ENCODE data around the gene IQCH. TPM values are rescaled to one million over a fixed set of nuclear protein-coding genes. Genes with fewer than 3 reads are reported as not detected.

The IQCH gene
- total RNA-seq, 1 donor from 2014 or later = 6.9 TPM

DNA sequence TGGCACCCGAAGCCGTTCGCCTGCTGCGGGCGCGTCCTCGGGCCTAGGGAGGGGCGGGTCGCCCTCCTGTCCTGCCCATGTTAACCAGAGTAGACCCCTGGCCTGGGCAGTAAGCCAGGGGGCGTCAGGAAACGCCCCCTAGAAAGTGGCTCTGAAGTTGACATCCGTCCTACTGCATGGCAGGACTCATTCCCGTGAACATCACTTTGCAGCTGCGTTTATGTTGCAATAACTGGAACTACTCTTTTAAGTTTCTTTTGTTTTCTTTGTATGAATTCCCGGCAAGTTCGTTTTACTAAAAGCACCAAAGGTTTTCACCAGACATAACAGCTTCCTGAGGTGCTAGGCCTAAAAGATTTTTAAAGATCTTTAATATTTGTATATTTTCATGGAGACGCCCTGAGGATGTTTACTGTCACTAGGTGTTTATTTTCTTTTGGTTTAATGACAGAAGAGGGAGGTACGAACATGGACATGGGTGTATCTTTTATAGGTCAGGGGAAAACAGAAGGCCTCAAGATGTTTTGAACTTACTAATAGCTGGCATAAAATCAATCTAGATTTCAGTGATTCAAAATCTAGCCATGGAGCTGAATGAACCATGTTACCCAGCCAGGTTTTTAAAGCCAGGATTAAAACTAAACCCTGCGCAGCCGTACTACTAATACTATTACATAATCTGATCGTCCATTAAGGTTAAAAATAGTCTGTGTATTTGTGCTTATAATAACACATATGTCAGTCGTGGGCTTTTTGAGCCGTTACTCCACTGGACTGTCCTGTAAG, 267.4 kb downstream of the IQCH start:
- peak; percentile 68 for DNase-seq (ENCODE audit: low read depth)

DNA sequence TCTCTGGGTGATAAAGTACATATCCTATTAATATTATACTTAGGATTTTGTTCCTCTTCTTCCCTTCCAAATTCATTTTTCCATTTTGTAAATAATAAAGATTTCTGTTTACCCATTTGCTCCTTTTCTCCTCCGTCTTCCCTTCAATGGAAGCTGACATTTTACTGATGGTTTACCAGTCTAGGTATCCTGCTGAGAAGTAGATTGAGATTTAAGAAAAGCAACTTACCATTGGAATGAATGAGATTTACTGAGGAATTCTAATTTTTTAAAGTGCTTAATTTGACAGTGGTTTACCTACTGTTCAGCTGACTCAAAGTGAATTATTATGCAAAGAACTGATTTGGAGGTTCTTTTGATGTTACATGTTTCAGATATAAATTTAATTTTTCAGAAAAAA, 268.7 kb downstream of the IQCH start:
- DNase-seq (ENCODE audit: low read depth) = no peak

DNA sequence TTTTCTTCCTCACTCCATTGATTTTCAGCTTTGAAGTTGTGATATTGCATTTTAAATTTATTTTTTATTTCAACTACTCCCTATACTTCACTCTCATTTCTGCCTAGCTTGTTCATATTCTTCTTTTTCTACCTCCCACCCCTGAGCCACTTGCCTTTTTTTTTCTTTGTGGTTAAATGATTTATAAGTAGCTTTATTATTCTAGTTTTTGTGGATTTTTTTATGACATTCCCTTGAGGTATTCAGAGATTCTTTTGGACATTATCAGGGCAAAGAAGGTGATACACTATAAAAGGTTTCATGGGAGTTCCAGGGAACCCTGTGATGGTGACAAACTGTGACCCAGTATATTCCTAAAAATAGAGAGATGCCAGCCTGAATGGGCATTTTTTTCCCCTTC, 269.6 kb downstream of the IQCH start:
- DNase-seq (ENCODE audit: low read depth) = no peak

DNA sequence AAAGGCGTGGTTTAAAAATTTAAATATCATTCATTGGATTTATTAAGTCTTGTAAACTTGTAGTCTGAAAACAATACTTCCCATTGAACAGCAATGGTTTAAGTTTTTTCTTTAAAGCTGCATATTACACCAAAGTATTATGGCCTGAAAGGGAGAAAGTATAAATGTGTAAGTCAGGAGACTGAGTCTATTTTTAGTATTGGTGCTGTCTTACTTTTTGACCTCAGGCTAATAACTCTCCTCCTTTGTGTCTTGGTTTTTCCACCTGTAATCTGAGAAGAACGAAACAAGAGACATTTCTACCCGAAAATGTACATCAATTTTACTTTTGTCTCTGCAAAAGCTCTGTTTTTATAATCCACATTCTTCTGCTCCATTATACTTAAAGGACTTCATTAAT, 273.9 kb downstream of the IQCH start:
- no peak for DNase-seq (ENCODE audit: low read depth)

DNA sequence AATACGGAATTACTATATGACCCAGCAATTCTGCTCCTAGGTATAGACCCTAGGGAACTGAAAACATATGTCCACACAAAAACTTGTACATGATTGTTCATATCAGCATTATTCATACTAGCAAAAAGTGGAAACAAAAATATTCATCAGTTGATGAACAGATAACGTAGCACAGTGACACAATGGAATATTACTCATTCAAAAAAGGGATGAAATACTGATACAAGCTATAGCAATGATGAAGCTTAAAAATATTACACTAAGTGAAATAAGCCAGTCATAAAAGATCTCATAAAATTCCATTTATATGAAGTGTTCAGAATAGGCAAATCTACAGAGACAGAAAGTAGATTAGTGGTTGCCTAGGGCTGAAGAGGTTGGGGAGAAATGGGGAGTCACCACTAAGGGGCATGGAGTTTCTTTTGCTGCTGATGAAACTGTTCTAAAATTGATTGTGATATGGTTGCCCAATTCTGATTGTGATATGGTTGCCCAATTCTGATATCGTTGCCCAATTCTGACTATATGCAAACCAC, 276.9 kb downstream of the IQCH start:
- no peak for DNase-seq (ENCODE audit: low read depth)

DNA sequence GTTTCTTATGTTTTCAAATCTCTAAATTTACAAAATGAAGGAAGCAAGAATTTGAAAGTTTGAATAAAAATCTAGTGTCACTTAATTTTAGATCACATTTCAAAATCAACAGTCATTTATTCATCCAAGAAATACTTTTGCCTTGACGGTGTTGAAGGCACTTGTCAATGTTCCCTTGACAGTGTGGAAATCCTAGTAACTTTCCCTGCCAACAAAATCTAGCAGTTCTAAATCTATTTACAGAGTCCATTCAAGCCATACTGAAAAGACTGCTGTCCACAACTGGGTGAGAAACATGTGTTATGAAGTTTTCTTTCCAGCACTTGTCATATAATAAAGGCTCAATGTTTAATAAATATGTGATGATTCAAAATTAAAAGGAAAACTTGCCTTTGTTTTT, 279.3 kb downstream of the IQCH start:
- DNase-seq (ENCODE audit: low read depth) = no peak

DNA sequence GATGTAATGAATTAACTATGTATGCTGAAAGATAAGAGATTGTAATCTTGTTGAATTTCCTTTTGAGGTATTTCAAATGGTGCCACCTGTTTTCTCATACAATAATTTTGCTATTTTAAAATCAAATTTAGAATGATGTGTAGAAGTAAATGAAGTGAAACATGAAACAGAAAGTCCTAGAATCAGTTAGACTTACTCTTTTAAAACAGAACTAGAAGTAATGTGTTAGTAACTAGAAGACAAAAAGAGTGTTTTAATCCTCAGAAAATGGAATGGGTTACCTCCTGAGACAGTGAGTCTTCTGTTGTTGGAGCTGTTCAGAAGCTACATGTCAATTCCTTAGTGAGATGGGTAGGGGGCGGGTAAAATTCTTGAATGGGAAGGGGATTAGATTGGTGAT, 279.8 kb downstream of the IQCH start:
- DNase-seq (ENCODE audit: low read depth) = no peak

DNA sequence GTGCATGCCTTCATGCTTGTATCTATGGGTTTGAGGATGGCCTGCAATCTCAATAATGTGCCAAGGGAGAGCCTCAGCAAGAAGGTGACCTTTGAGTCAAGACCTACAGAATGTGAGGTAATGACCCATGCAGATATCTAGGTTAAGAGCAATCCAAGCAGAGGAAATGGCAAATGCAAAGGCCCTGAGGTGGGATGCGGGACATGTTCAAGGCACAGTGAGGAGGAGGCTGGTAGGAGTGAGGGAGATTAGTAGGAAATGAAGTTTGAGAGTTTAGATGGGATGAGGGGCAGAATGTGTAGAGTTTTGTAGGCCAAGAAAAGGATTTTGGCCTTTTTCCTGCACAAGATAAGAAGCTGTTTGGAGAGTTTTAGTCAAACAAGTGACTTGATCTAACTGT, 283.2 kb downstream of the IQCH start:
- DNase-seq (ENCODE audit: low read depth) = no peak

DNA sequence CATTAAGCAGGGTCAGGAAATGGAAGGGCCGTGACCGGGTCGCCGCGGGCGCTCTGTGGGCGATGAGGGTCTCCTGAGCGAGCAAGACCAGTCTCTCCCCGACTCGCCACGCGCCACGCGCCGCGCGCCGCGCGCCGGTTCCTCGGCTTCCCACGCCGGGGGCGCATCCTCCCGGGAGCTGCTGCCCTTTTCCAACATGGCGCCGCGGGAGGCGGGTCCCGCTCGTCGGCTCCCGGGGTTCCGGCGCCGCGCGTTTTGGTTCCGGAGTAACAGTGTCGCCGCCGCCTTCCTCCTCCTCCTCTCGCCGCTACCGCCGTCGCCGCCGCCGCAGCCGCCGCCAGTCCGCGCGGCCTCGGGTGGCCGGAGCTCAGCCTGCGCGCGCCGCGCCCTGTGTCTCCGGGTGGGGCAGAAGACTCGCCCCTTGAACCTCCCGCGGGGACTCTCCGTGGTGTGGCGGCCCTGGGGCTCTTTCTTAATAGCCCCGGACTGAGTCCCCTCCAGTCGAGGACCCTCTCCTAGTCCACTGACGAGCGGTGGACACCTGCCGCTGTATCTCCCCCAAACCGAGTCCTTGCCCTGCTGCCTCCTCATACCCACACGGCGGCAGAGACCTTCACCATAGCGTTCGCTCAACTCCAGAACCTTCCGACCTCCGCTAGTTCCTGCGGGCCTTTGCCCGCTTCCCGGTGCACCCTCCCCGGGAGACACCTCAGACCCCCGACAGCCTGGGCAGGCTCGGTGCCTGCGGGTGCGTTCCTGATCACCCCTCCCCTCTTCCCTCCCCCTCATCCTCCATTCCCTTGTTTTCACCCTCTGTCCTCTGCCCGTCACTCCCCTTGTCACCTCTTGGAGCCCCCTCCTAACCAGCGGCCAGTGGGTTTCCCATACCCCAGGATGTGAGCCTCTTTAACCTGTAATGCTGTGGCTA, 288.1 kb downstream of the IQCH start, which contains the start of gene MAP2K5:
MAP2K5 (plus strand) TSS at position 284 of the 928 bp plus-strand sequence; CDS start at position 917, 633 bp downstream.
- DNase-seq (ENCODE audit: low read depth) = peak; percentile 86

DNA sequence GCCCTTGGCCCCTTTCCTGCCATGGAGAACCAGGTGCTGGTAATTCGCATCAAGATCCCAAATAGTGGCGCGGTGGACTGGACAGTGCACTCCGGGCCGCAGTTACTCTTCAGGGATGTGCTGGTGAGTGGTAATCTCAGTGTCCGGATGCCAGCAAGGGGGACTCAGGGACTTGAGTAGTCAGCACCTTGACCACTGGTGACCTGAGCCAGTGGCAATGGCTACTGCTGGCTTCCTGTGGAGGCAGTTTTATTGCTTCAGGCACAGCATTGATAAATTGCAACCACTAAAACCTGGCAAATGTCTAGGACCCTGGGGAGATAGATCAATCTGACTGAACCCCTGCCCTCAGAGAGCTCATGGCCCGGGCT, 288.7 kb downstream of the IQCH start:
- peak; percentile 14 for DNase-seq (ENCODE audit: low read depth)

DNA sequence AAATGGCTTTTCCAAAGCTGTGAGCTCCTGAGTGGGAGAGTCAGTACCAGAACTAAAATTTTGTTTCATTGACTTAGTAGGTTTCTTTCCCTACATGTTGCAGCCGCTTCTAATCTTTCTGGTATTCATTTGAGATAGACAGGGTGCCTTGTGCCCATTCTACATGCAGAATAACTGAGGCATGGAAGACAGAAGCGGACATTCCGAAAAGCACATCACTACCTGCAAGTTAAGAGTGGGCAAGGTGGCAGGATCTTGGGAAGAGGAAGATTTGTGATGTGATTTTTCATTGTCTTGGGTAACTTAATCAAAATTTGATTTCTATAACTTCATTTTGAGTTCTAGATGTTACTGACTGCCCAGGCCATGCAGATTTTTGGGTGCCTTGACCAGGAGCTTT, 289.9 kb downstream of the IQCH start:
- no peak for DNase-seq (ENCODE audit: low read depth)

DNA sequence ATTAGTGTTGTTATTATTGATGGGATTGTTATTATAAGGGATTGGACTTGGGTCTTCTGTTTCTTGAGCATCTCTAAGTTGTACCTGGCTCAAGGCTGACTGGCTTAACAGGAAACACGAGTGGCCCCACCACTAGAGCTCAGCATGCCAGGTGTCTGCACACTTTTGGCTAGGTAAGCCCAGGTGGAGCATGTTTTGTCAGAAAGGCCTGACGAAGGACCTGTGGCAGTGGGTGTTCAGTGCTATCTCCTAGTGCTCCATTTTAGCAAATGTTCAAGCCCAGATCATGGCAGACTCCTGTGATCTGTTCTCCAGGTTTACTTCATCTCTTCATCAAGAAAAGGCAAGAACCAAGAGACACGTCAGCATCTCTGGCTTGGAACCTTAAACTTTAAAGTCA, 291.3 kb downstream of the IQCH start:
- DNase-seq (ENCODE audit: low read depth) = no peak

DNA sequence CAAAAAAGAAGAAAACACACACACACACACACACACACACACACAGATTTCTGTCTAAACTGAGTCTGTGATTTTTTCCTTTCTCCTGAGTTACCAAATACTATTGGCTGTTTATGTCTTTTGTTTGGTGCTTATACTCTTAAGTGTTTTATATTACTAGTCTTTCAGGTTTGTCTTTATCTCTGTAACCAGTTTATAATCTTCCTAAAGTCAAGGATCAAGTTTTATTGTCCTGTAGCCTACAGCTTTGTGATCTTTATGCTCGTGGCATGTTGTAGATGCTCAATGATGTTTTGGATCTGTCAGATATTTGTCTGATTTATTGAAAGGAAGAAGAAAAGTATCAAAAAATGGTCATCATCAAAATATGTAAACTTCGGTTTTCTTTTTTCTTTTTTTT, 292.5 kb downstream of the IQCH start:
- DNase-seq (ENCODE audit: low read depth) = no peak

DNA sequence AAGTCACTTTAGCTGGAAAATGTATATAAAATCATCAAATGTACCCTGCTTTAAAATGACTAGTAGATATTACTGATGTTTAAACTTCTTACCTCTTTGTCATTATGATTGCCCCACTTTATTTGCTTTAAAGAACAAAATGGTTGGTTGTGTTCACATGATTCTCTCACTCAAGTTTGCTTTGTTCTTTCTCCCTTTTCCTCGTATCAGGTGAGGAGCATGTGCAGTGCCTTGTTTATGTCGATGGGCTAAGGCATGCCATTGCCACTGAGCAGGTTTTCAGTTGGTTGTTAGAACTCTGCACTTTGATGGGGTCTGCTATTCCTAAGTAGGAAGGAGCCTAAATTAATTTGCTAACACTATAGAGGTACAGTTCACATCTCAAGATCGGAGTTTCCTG, 293.2 kb downstream of the IQCH start:
- DNase-seq (ENCODE audit: low read depth) = no peak

DNA sequence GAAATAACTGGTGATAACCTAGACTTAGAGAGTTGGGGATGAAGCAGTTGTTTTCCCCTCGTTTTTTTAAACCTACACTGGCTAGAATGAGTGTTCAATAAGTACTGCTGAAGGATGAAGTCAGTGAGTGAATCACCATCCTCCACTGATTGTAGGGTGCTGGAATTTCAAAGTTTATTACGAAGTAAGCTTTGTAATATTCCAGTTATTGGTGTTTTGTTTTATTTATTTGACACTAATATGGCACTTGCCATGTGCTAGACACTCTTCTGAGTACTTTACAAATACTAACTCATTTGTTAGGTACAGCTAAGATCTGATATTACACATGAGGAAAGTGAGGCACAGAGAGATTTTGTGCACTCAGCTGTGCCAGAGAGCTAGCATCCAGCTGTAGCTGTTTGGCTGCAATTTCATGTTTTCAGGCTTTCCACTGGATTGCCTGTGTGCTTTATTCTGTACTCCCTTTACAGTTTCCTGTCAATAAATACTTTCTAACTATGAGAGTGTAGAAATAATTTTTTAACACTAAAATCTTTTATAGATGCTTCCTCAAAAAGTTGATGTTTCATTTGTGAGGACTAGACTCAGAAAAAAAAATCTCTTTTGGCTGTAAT, 293.8 kb downstream of the IQCH start:
- peak; percentile 2 for DNase-seq (ENCODE audit: low read depth)

DNA sequence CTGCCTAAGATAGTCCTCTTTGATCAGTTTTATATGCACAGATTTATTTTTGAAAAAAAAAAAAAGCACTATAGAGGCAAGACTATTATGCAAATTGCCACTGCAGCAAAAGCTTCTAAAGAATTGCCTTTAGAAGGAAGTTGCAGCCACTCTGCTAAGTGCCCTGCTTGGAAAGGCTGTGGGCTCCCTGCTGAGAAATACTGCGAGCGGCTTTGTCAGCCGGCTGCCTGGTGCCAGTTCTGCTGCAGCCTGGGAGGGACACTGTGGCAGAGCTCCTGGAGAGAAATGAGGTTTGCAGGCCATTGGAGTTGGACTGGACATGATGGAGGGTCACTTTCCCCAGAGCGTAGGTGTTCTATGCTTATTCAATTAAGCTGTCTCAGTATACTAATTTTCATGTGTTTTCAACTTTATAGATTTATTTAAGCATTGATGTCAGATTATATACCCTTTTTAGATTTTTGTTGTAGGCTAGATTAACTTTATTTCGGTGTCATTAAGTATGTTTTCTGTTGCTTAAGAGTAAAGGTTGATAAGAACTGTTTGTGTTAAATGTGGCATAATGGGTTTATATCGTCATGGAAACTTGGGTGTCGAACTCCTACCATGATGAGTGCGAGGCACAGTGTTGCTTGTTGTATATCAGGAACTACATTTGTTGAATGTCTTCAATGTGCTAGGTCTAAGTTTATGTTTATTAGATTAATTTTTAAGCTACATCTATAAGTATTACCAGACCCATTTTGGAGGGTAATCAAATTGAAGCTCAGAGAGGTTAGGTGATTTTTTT, 294.5 kb downstream of the IQCH start:
- DNase-seq (ENCODE audit: low read depth) = peak; percentile 29

DNA sequence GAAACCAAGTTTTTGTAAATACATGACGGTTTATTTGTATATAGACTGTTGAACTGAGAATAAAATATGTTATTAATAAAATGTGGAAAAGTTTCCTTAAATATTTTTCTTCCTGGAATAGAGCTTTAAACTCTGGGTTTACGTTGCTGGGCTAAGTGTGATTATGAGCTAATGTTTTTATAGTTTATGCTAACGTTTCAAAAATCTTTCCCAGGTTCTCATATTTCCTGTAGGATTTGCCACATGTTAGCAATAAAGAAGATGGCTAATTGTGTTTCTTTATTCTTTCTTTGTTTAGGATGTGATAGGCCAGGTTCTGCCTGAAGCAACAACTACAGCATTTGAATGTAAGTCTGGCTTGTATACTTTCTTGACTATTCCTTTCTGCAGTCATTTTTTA, 295.1 kb downstream of the IQCH start:
- DNase-seq (ENCODE audit: low read depth) = no peak

DNA sequence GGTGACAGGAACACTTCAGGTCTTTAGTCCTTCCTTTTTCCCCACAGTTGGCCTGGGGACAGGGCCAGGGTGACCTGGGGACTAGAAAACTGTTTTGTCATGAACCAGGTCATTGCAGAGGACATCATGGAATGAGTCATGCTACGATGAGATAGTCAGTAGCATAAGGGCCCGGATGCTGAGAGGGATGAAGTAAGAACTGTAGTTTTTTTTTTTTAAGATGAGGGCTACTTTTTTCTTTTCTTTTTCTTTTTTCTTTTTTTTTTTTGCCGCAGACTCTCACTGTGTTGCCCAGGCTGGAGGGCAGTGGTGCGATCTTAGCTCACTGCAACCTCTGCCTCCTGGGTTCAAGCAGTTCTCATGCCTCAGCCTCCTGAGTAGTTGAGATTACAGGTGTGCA, 295.9 kb downstream of the IQCH start:
- DNase-seq (ENCODE audit: low read depth) = peak; percentile 18

DNA sequence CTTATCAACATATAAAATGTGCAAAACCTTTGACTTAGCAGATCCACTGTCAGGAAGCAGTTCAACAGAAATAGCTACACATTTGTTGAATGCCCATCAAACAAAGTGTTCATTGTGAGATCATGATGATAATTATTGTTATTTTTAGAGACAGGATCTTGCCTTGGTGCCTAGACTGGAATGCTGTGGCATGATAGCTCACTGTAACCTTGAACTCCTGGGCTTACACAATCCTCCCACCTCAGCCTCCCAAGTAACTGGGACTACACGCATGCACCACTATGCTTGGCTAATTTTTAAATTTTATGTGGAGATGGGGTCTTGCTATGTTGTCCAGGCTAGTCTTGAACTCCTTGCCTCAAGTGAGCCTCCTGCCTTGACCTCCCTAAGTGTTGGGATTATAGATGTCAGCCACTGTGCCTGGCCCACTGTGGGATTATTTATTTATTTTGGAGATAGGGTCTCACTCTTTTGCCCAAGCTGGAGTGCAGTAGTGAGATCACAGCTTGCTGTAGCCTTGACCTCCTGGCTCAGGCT, 296.7 kb downstream of the IQCH start:
- peak; percentile 24 for DNase-seq (ENCODE audit: low read depth)
